ENCODE data around the gene ACOT7.

Gene ACOT7

GRCh38 chr1:6280761-6281451 lies 112.7 kb downstream of the ACOT7 start:
- no peak for DNase-seq

GRCh38 chr1:6279613-6280383 lies 113.8 kb downstream of the ACOT7 start:
- DNase-seq = no peak

- DNase-seq = no peak
Measured at GRCh38 chr1:6279066-6279465, 114.5 kb downstream of the ACOT7 start.

GRCh38 chr1:6278263-6278662 lies 115.3 kb downstream of the ACOT7 start:
- DNase-seq = no peak

- DNase-seq = no peak
Measured at GRCh38 chr1:6276811-6277555, 116.6 kb downstream of the ACOT7 start.

- no peak for DNase-seq
Measured at GRCh38 chr1:6275826-6276782, 117.5 kb downstream of the ACOT7 start.

- no peak for DNase-seq
Measured at GRCh38 chr1:6274622-6275139, 118.9 kb downstream of the ACOT7 start.

GRCh38 chr1:6274102-6274501 lies 119.5 kb downstream of the ACOT7 start:
- no peak for DNase-seq

GRCh38 chr1:6273380-6273891 lies 120.1 kb downstream of the ACOT7 start:
- no peak for DNase-seq

GRCh38 chr1:6272868-6273267 lies 120.7 kb downstream of the ACOT7 start:
- DNase-seq = no peak

- DNase-seq = no peak
Measured at GRCh38 chr1:6272452-6272851, 121.1 kb downstream of the ACOT7 start.

GRCh38 chr1:6271554-6271953 lies 122.0 kb downstream of the ACOT7 start:
- DNase-seq = no peak

GRCh38 chr1:6271006-6271405 lies 122.6 kb downstream of the ACOT7 start:
- no peak for DNase-seq

- no peak for DNase-seq
Measured at GRCh38 chr1:6270401-6270800, 123.2 kb downstream of the ACOT7 start.

GRCh38 chr1:6269720-6270400 lies 123.7 kb downstream of the ACOT7 start:
- DNase-seq = no peak

GRCh38 chr1:6269296-6269695 lies 124.3 kb downstream of the ACOT7 start:
- no peak for DNase-seq

- no peak for DNase-seq
Measured at GRCh38 chr1:6268415-6268814, 125.2 kb downstream of the ACOT7 start.

- no peak for DNase-seq
Measured at GRCh38 chr1:6267686-6268322, 125.8 kb downstream of the ACOT7 start.

- DNase-seq = no peak
Measured at GRCh38 chr1:6266641-6267040, 126.9 kb downstream of the ACOT7 start.

- no peak for DNase-seq
Measured at GRCh38 chr1:6265151-6265550, 128.4 kb downstream of the ACOT7 start.

GRCh38 chr1:6263716-6264115 lies 129.9 kb downstream of the ACOT7 start:
- DNase-seq = no peak
